Measurements from ENCODE around the gene ARHGEF28. TPM values are rescaled to one million over a fixed set of nuclear protein-coding genes. Genes with fewer than 3 reads are reported as not detected.

Gene ARHGEF28
- total and polyA plus RNA-seq, 2 of the 4 experiments (the other 2 are of a cell fraction): 3.6 to 16.0 TPM

GRCh38 chr5:73857446-73857845, 231.4 kb downstream of the ARHGEF28 start:
- H2BK5ac ChIP-seq (ENCODE audit: low read depth, low read length, poor library complexity, severe bottlenecking): no peak overlapping the region
- H3K9me3 ChIP-seq (ENCODE audit: control insufficient read depth, insufficient read depth, low read length): no peaks in the 10 kb centered on the region
- no peak overlapping the region for H3K56ac ChIP-seq (ENCODE audit: extremely low read depth, insufficient read depth, low read length)
- no peak overlapping the region for H4K91ac ChIP-seq (ENCODE audit: insufficient read depth, low read depth, low read length)
- H3K27ac ChIP-seq (ENCODE audit: insufficient read depth, low read length): no peak overlapping the region
- in situ Hi-C loops (cut with MboI; ENCODE audit: low sequenced_read_pairs) (no loop called here), intact Hi-C loops (cut with micrococcal nuclease) (no loop called here), dilution Hi-C loops (cut with HindIII; ENCODE audit: low sequenced_read_pairs, unreplicated experiment) (no loop called here)
- no peak for TF ChIP-seq SMC3 (IDR thresholded peaks at IDR 0.05; ENCODE audit: low read depth, low read length)
- TF ChIP-seq MXI1 (IDR thresholded peaks at IDR 0.05; ENCODE audit: borderline replicate concordance, low read depth, low read length): no peak
- TF ChIP-seq RFX5 (IDR thresholded peaks at IDR 0.05; ENCODE audit: low read depth, low read length): no peak
- no peak for TF ChIP-seq CEBPB (IDR thresholded peaks at IDR 0.05; ENCODE audit: low read depth, low read length)
- no peak for TF ChIP-seq MAFK (IDR thresholded peaks at IDR 0.05; ENCODE audit: low read depth, low read length)
- no peak for TF ChIP-seq RAD21 (IDR thresholded peaks at IDR 0.05; ENCODE audit: low read length)
- TF ChIP-seq RCOR1 (IDR thresholded peaks at IDR 0.05; ENCODE audit: insufficient replicate concordance, low read length): no peak
- TF ChIP-seq CTCF (conservative IDR thresholded peaks at IDR 0.05; ENCODE audit: low read depth, low read length): no peak
- TF ChIP-seq ELK1 (IDR thresholded peaks at IDR 0.05; ENCODE audit: borderline replicate concordance, low read depth, low read length): no peak
- TF ChIP-seq USF2 (IDR thresholded peaks at IDR 0.05; ENCODE audit: low read depth, low read length): no peak
- no peak for TF ChIP-seq MAZ (IDR thresholded peaks at IDR 0.05; ENCODE audit: borderline replicate concordance, low read depth, low read length)
- TF ChIP-seq FOS (IDR thresholded peaks at IDR 0.05; ENCODE audit: low read depth, low read length): no peak
- no peak for TF ChIP-seq NFE2L2 (IDR thresholded peaks at IDR 0.05; ENCODE audit: low read depth, low read length)
- no peak for TF ChIP-seq CHD1 (IDR thresholded peaks at IDR 0.05; ENCODE audit: low read depth, low read length)
- TF ChIP-seq BHLHE40 (IDR thresholded peaks at IDR 0.05; ENCODE audit: low read depth, low read length): no peak
- TF ChIP-seq POLR2A (IDR thresholded peaks at IDR 0.05; ENCODE audit: low read depth, low read length): no peak
- ChIA-PET POLR2A (ENCODE audit: unreplicated experiment) (no interaction called here), CTCF (no interaction called here)
- H4K20me1 ChIP-seq (ENCODE audit: insufficient read depth, low read length): no peaks in the 10 kb centered on the region
- H2BK15ac ChIP-seq (ENCODE audit: low read depth, low read length): no peak overlapping the region
- H4K5ac ChIP-seq (ENCODE audit: low read depth, low read length): no peak overlapping the region
- BruUV-seq (replicated peaks): no TSS peak
- no peak overlapping the region for H3K18ac ChIP-seq (ENCODE audit: low read depth, low read length)
- peaks cover 3% of the 10 kb centered on the region for H3K4me1 ChIP-seq (ENCODE audit: control insufficient read depth, insufficient read depth, low read length)
- no peak for ATAC-seq (ENCODE audit: low read depth)
- H4K8ac ChIP-seq (ENCODE audit: low read depth in 2 of 2, low read length in 2 of 2): no peak overlapping the region
- H2BK120ac ChIP-seq (ENCODE audit: low read depth, low read length): no peak overlapping the region
- no peak overlapping the region for H3K4me3 ChIP-seq (ENCODE audit: insufficient read depth, low read depth, low read length)
- H3K9ac ChIP-seq (ENCODE audit: low read depth, low read length): no peak overlapping the region
- no CpG with 5 or more reads among the region's 3 CpGs for WGBS, 2 experiments (ENCODE audit: extremely low coverage in 2 of 2, insufficient read length in 1 of 2)
- H2BK20ac ChIP-seq (ENCODE audit: low read depth, low read length): no peak overlapping the region
- H3K27me3 ChIP-seq (ENCODE audit: control insufficient read depth, insufficient read depth, low read length): no peaks in the 10 kb centered on the region
- no peaks in the 10 kb centered on the region; the same call in none of the 2 replicates for H3K9me1 ChIP-seq (ENCODE audit: insufficient read depth, low read length)
- no peak for DNase-seq
- no peak overlapping the region for H3K23ac ChIP-seq (ENCODE audit: low read depth, low read length)
- H2AK9ac ChIP-seq (replicated peaks; ENCODE audit: low read depth, low read length, poor library complexity): no peak overlapping the region
- H3K4ac ChIP-seq (ENCODE audit: low read depth, low read length): no peak overlapping the region
- no peak overlapping the region for H2AK5ac ChIP-seq (ENCODE audit: low read depth, low read length)
- no peak overlapping the region for H3K14ac ChIP-seq (replicated peaks; ENCODE audit: low read depth, low read length)
- H3K36me3 ChIP-seq (ENCODE audit: control insufficient read depth, insufficient read depth, low read length): peaks cover 3% of the 10 kb centered on the region
- no peak overlapping the region for H2AFZ ChIP-seq (replicated peaks; ENCODE audit: low read length, poor library complexity)
- no peaks in the 10 kb centered on the region; a peak in 1 of 4 replicates for H3K79me1 ChIP-seq (ENCODE audit: low read depth in 1 of 2, low read length in 2 of 2)
- H3K4me2 ChIP-seq (ENCODE audit: low read depth, low read length): no peak overlapping the region
